Retinal pigment epithelial cell (primary cell): Measurements from ENCODE around the gene CASQ2.

ENCODE experiments used
- DNase-seq: peaks from one replicate; pipeline ENCODE4 v3.0.0-alpha.2; 2010; ENCODE audit warnings: low read depth
- H3K4me3 ChIP-seq: 2 replicates; pipeline ENCODE4 v1.5.1; 2011; ENCODE audit warnings: mild to moderate bottlenecking, low read length, control low read depth, moderate library complexity
- TF ChIP-seq, protein P1 (sequence below): conservative IDR thresholded peaks from 2 replicates; pipeline ENCODE4 v1.5.1; 2011; ENCODE audit warnings: low read depth, low read length, control low read depth, inconsistent platforms

CASQ2 gene

DNA sequence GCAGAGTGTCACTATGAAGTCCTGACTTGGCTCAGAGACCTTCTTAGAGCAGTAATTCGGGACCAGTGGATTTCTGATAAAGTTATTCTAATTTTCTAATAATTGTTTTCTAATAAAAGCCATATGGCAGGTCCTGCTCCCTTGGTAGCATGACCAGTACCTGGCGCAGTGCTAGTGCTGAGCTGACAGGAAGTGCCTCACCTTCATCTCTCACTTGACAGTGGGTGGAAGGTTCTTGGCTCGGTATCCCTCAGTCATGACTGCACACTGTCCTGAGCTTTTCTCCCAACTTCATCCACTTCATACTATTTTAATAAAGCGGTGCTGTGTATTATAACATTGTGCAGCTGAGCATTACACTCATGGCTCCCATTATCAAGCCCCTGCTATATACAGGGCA is 112.6 kb downstream of the CASQ2 start:
- TF ChIP-seq, protein P1, sequence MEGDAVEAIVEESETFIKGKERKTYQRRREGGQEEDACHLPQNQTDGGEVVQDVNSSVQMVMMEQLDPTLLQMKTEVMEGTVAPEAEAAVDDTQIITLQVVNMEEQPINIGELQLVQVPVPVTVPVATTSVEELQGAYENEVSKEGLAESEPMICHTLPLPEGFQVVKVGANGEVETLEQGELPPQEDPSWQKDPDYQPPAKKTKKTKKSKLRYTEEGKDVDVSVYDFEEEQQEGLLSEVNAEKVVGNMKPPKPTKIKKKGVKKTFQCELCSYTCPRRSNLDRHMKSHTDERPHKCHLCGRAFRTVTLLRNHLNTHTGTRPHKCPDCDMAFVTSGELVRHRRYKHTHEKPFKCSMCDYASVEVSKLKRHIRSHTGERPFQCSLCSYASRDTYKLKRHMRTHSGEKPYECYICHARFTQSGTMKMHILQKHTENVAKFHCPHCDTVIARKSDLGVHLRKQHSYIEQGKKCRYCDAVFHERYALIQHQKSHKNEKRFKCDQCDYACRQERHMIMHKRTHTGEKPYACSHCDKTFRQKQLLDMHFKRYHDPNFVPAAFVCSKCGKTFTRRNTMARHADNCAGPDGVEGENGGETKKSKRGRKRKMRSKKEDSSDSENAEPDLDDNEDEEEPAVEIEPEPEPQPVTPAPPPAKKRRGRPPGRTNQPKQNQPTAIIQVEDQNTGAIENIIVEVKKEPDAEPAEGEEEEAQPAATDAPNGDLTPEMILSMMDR = no peak
- H3K4me3 ChIP-seq = no peak overlapping the region
- no peak for DNase-seq

DNA sequence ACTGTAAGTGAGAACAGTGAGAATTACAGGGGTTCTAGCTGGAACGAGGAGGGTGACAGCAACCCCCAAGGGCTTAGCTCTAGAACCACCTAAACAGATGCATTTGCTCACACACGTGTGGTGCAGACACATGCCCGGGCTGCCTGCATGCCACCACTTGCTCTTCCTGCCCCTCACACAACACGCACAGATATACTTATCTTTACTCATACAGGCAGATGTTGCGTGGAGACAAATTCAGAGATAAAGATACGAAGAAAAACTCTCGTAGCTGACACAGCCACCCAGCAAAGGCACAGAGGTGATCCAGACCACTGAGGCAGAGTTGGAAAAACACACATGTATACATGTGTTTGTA is 113.2 kb downstream of the CASQ2 start:
- TF ChIP-seq, protein P1 = no peak
- DNase-seq = no peak
- no peak overlapping the region for H3K4me3 ChIP-seq

DNA sequence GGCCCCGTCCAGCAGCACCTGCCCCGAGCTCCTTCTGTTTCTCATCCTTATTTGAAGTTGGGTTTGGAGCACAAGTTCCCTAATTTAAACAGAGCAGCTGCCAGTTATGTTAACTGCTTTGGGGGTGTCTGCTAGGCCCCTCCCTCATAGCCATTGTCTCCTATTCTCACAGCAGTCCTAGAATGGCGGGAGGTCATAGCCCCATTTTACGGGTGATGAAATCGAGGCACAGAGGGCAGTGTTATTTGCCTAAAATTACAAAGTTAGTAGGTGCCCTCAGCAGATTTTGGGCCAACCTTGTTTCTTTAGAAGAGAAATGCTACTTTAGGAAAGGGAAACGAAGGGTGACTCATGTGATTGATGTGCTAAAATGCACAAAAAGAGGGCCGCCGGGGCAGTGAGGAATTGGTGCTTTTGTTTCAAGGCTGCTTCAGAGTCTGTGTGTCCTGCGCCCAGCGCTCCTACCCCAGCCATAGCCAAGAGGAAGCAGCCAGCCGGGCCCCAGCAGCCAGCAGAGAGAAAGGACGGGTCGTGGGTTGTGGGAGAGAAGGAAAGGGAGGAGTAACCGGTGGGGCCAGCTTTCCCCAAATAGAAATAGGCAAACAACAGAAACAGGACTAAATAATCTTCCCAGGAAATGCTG is 113.7 kb downstream of the CASQ2 start:
- TF ChIP-seq, protein P1 = no peak
- H3K4me3 ChIP-seq = no peak overlapping the region
- DNase-seq = no peak

DNA sequence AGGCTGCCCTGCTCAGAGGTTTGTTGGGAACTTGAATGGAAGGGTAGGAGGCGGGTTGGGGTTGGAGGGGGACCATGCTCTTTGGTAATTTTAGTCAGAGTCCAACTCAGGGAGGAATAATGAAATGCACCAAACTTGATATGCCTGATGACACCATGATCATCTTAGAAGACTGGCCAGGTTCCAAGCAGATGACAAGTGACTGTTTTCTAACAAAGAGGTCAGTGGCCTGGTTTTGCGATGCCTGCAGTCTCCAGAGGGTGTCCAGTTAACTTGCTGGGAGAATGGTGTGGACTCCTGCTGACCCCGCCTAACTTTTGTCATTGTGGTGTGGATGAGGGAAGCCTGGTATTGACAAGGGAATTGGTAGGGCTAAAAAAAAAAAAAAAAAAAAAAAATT is 114.4 kb downstream of the CASQ2 start:
- H3K4me3 ChIP-seq = no peak overlapping the region
- TF ChIP-seq, protein P1 = no peak
- DNase-seq = no peak

DNA sequence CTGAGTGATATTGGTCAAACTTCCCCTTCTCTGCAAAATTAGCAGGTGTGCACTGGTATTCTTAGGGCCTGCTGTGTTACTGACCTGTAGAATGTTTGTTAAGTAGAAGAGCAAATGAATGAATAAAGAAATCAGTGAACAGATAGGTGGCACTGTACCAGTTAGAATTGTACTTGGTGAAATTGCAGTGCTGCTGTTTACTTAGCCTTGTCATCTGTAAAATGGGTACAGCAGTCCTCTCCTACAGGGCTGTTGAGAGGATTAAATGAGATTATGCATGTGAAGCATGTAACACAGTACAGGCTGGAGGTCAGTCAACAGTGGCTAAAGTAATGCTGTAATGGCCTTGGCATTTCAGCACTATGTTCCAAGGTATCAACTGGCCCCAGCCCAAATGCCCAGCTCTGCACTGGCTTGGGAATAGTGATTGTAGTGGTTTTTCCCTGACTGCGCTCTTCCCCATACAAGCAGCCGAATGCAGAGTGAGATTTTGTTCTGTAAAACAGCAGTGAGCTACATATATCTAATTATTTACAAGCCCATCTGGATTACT is 116.2 kb downstream of the CASQ2 start:
- TF ChIP-seq, protein P1 = no peak
- DNase-seq = no peak
- H3K4me3 ChIP-seq = no peak overlapping the region

GRCh38 chr1:115651391-115651790 is 117.1 kb downstream of the CASQ2 start:
- H3K4me3 ChIP-seq = no peak overlapping the region
- no peak for DNase-seq
- TF ChIP-seq, protein P1 = no peak

DNA sequence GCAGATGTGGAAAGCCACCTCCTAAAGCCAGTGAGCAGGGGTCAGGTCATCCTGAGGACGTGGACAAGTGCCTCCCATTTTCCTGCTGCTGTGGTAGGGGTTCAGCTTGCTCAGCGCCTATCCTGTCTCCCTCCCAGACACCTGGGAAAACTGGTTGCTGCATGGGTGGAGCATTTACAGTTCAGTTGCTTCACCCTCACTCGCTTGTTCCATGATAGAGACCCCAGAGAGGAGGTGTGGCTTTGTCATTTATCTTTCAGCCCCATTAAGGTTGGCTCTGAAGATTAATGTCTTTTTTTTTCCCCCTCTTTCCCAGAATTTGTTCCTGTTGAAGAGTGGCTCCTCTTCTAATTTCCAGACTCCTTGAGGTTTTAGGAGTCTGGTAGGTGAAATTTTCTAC is 117.6 kb downstream of the CASQ2 start:
- TF ChIP-seq, protein P1 = no peak
- DNase-seq = no peak
- H3K4me3 ChIP-seq = no peak overlapping the region
